DMS53 (cell line): ENCODE data around the gene PSME3IP1.
"Not testable (repeated sequence)": the region's sequence is repeated elsewhere in the genome, so short reads cannot be mapped to it uniquely, and the experiment has no call there.

Experiments
- DNase-seq: peaks from one replicate; lab custom pipeline; 2025; lab: John Stamatoyannopoulos, UW

PSME3IP1 gene, protein sequence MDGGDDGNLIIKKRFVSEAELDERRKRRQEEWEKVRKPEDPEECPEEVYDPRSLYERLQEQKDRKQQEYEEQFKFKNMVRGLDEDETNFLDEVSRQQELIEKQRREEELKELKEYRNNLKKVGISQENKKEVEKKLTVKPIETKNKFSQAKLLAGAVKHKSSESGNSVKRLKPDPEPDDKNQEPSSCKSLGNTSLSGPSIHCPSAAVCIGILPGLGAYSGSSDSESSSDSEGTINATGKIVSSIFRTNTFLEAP

DNA sequence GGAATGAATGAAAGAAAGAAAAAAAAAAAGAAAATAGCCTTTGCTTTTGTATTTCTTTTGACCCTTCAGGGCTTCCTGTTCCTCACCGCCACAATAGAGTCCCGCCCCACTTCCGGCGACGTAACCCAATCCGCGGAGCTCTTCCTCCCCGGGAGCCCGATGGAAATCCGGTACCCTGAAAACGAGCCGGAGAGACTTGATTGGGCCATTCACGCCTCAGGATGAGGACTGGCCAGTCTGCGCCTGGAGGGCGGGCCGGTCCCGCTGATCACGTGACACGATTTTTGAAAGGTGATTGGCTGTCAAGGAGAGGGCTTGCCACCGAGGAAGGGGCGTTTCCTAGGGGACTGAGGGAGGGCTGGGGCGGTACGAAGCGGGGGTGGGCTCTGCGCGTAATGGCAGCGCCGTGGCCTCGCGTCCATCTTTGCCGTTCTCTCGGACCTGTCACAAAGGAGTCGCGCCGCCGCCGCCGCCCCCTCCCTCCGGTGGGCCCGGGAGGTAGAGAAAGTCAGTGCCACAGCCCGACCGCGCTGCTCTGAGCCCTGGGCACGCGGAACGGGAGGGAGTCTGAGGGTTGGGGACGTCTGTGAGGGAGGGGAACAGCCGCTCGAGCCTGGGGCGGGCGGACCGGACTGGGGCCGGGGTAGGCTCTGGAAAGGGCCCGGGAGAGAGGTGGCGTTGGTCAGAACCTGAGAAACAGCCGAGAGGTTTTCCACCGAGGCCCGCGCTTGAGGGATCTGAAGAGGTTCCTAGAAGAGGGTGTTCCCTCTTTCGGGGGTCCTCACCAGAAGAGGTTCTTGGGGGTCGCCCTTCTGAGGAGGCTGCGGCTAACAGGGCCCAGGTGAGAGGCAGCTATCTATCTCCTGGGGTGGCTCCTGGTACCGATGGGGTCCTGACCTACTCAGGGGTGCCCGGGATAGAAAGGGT, at the start of gene PSME3IP1, which contains the start of gene RSPRY1:
PSME3IP1 (minus strand) TSS at position 95 of the 927 bp plus-strand sequence. CDS start 12,185 bp downstream, outside the sequence.
RSPRY1 (plus strand) TSS at position 385 of the 927 bp plus-strand sequence. CDS start 18,330 bp downstream, outside the sequence.
- peak; percentile 100 for DNase-seq

DNA sequence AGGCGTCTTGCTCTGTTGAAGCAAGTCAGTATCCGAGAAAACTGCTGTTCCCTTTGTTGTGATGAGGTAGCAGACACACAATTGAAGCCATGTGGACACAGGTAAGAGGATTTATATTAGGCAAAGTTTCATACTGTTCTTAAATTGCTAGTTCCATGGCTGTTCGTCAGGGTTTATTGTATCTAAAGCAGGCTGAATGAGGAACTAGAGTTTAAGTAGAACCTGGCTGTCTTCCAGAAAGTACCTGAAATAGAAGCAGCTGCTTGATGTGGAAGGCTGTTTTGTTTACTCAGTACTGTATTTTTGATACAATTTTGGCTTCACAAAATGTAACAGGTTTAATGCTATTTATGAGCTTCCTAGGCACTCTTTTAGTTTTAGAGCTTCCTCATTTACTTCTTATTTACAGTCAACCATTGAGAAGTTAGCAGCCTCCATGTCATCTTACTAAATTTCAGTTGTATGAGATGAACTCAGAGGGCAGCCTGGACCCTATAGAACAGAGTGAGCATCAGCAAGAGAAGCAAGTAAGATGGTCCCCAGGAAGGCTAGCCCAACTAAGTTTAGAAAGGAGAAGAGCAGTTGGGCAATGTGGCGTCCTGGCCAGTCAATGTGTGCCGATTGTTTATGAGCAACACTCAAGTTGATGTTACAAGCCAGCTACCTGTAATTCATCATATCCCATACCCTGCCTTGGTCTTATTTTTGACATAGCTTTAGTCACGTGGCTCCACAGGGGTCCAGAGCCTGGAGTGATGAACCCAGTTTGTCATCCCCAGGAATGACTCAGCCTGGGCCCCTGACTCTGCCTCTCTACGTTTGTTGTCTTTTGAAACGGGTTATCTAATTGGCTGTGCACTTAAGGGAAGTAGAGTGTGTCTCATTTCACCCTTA, 49.5 kb upstream of the PSME3IP1 start:
- DNase-seq, result peak; percentile 55

GRCh38 chr16:57234707-57235092, 48.9 kb upstream of the PSME3IP1 start:
- no peak for DNase-seq

DNA sequence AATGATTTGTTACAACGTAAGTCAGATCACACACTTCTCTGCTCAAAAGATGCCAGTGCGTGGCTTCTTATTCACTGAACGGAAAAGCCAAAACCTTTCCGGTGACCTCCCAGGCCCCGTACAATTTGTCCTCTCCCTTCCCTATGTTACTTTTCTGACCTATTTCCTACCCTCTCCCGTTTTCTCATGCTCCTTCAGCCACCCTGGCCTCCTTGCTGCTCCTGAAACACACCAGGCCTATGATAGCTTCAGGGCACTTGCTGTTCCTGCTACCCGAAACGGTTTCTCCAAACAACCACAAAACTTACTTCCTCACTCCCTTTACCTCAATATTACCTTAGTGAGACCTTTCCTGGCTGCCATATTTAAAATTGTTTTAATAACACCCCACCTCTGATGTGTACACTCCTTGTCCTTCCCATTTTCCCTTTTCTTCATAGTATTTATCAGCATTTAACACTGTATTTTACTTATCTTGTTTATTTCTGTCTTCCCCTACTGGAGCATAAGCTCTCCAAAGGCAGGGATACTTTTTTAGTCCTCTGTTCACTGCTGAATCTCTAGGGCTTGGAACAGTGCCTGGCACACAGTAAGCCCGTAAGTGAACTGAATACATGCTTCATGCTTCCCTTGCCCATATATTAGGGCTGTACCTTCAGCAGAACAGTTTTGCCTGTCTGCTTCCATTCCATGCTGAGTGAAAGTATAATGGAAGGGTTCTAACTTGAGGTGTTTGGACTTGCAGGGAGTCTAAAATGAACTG, 48.3 kb upstream of the PSME3IP1 start:
- no peak for DNase-seq

GRCh38 chr16:57231821-57232350, 46.0 kb upstream of the PSME3IP1 start:
- DNase-seq, result no peak

GRCh38 chr16:57229079-57229478, 43.2 kb upstream of the PSME3IP1 start:
- no peak for DNase-seq

DNA sequence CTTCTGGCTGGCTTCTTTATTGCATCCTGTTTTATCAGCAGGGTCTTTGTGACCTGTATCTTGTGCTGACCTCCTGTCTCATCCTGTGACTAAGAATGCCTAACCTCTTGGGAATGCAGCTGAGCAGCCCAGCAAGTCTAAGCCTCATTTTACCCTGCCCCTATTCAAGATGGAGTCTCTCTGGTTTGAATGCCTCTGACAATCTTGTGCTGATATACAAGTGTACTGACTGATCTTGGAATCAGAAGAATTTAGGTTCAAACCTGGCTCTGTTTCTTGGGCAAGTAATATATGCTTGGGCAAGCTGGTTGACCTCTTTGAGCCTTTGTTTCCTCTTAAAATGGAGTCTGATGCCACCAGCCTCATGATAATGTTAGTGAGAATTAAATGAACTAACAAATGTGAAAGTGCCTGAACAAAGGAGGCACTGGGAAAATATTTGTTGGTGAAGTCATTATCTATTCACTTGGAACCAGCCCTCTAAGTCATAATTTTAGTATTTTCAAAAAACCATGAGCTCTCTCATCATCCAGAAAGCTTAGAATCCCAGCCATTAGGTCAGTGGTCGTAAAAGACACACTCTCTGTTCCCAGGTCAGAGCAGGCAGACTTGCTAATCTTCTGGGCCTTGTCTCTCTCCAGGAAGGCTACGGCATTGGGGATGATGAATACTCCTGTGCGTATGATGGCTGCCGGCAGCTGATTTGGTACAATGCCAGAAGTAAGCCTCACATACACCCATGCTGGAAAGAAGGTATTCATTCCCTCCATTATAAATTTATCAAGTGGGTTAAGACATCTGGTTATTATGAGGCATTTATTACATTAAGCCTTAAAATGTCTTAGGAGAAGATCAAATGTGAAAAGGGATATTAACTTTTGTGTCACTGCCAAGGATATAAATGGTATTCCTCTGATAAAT, 41.1 kb upstream of the PSME3IP1 start:
- DNase-seq, result no peak

- no peak for DNase-seq
Observed at GRCh38 chr16:57225978-57226377, 40.1 kb upstream of the PSME3IP1 start.

DNA sequence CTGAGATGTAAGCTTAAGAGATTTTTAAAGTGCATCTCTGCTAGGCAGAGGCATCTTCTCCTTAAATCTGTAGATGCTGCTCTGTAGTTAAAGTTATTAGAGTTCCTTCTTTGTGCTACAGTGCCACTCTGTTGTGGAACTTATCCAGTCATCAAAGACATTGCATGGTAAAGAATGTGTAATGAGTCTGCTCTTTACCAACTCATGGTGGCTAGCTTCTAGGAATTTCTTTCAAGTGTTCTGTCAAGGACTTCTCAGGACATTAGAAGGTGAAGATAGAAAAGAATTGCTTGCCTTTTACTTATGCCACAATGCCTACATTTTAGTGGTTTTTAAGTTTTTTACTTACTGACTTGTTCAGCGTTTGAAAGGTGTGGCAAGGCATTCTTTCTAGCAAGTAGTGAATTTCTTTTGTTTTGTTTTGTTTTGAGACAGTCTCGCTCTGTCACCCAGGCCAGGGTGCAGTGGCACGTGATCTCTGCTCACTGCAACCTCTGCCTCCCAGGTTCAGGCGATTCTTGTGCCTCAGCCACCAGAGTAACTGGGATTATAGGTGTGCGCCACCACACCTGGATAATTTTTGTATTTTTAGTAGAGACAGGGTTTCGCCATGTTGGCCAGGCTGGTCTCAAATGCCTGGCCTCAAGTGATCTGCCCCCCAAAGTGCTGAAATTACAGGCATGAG, 39.0 kb upstream of the PSME3IP1 start:
- DNase-seq, result no peak

GRCh38 chr16:57223057-57223456, 37.2 kb upstream of the PSME3IP1 start:
- no peak for DNase-seq

DNA sequence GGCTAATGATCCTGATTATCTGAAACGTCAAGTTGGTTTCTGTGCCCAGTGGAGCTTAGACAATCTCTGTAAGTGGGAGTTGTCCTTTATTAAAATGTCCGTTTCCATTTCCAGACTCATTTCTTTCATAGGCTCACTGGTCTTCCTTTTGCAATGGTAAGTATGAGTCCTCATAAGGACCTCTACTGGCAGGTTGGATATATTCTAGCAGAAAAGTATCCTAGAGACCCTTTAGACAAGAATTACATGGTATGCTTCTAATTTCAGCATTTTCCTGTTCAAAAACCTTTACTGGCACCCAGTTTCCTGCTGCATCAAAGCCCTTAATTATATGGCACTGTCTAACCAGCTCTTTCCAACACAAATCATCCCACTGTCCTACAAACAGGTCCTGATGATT, 31.1 kb upstream of the PSME3IP1 start:
- DNase-seq, result no peak

DNA sequence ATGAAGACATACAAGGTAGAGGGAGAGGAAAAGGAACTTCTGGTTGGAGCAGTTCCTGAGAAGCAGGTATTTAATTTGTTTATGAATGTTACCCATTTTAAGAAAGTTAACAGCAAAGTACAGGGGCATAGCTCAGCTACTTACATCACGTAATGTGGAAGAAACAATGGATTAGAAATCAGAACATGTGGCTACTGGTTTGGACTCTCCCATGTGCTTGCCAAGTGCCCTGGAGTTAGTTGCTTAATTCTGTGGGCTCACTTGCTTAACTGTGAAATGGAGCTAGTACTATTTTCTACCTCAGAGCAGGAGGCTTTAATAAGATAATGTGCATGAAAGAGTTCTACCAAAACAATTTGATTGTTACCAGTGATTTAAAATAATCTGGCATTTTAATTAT, 27.6 kb upstream of the PSME3IP1 start:
- DNase-seq, result no peak

- DNase-seq, result no peak
Observed at GRCh38 chr16:57209780-57210179, 23.9 kb upstream of the PSME3IP1 start.

DNA sequence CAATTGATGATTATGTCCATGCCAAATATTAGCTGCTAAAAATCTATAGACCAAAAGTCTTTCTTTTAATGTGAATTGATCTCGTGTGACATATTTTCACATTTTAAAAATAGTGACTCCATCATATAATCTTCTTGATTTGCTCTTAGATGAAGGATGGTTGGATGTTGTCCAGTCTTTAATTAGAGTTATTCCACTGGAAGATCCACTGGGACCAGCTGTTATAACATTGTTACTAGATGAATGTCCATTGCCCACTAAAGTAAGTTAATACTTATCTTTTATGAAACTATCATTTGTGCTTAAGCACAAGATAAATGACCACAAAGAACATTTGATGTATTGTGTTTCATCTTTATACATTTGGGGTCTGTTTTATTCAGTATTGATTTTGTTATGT, 23.1 kb upstream of the PSME3IP1 start:
- DNase-seq, result no peak

GRCh38 chr16:57204675-57205074, 18.8 kb upstream of the PSME3IP1 start:
- no peak for DNase-seq

- no peak for DNase-seq
Observed at GRCh38 chr16:57203451-57203850, 17.6 kb upstream of the PSME3IP1 start.

DNA sequence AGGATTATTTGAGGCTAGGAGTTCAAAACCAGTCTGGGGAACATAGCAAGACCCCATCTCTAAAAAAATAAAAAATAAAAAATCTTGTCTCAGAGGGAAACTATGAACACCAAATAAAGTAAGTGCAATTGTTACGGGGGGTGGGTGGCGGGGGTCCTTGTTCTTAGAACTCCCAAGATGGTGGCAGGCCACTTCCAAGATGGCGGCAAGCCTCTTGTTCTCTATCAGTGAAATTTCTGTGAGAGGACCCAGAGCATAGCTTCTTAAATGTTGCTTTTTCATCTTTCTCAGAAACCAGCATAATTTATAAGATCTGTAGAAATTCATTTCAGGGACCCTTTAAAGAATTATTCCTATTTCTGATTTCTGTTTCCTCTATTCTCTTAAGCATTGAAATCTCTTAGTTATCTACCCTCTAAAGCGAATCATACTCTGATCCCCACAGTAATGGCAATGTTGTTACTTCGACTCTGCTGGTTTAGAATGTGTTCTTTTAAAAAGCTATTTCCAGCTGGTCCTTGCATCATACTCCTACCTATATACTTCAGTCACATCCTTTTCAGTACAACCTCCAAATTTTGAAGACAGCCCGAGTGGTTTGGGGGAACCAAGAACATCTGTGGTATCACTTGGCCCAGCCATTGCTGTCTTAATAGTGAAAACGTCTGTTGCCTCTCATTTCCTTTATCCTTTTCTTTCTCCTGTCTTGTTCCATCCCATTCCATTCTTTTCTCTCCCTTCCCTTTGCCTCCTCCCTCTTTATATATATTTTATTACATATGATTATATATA, 16.5 kb upstream of the PSME3IP1 start:
- DNase-seq, result no peak

- DNase-seq, result not testable (repeated sequence)
Observed at GRCh38 chr16:57200926-57201325, 15.1 kb upstream of the PSME3IP1 start.
